Fibroblast of lung (primary cell): ENCODE results near the gene ADPRH. TPM values are rescaled to one million over a fixed set of nuclear protein-coding genes. Genes with fewer than 3 reads are reported as not detected.

Experiments
- DNase-seq, 2 donors: peaks; one replicate each; pipeline versions ENCODE4 v3.0.0 to v3.0.0-alpha.2; 2010; ENCODE audit warnings: low read depth in 2 of 2
- H2AFZ ChIP-seq: 2 replicates; pipeline ENCODE4 v1.5.1; 2012; ENCODE audit warnings: low read length, control low read depth, inconsistent platforms
- H3K27ac ChIP-seq: 2 replicates; pipeline ENCODE4 v1.5.1; 2011; ENCODE audit warnings: low read length, control low read depth; ENCODE audit not compliant: insufficient read depth
- H3K27me3 ChIP-seq: 2 replicates; pipeline ENCODE4 v1.5.1; 2011; ENCODE audit warnings: mild to moderate bottlenecking, low read length; ENCODE audit not compliant: control insufficient read depth, insufficient read depth
- H3K36me3 ChIP-seq: 2 replicates; pipeline ENCODE4 v1.5.1; 2011; ENCODE audit warnings: low read length; ENCODE audit not compliant: control insufficient read depth, insufficient read depth
- H3K4me1 ChIP-seq: 2 replicates; pipeline ENCODE4 v1.5.1; 2011; ENCODE audit warnings: low read length; ENCODE audit not compliant: control insufficient read depth, insufficient read depth; ENCODE audit errors: extremely low read depth
- H3K4me2 ChIP-seq: 2 replicates; pipeline ENCODE4 v1.5.1; 2011; ENCODE audit warnings: low read length, control low read depth; ENCODE audit not compliant: insufficient read depth; ENCODE audit errors: extremely low read depth
- H3K4me3 ChIP-seq, 4 experiments: fragments of 200-600 bp in 1 of 4; sonication (generic) in 1 of 4; replicated peaks in 1 of 4; 2 replicates each; pipeline ENCODE4 v1.5.1; 2011 to 2016; ENCODE audit warnings: low read length in 4 of 4, low read depth in 3 of 4, mild to moderate bottlenecking in 3 of 4, control low read depth in 2 of 4, inconsistent platforms in 1 of 4, mixed read lengths in 1 of 4; ENCODE audit not compliant: insufficient read depth in 1 of 4; ENCODE audit errors: control extremely low read depth in 1 of 4
- H3K79me2 ChIP-seq: 2 replicates; pipeline ENCODE4 v1.5.1; 2012; ENCODE audit warnings: mild to moderate bottlenecking, low read length, inconsistent platforms; ENCODE audit not compliant: control insufficient read depth, insufficient read depth
- H3K9ac ChIP-seq: 2 replicates; pipeline ENCODE4 v1.5.1; 2011; ENCODE audit warnings: mild to moderate bottlenecking, low read length, control low read depth; ENCODE audit not compliant: insufficient read depth
- H3K9me3 ChIP-seq: 2 replicates; pipeline ENCODE4 v1.5.1; 2012; ENCODE audit warnings: low read depth, low read length; ENCODE audit not compliant: control insufficient read depth, insufficient read depth
- H4K20me1 ChIP-seq: 2 replicates; pipeline ENCODE4 v1.5.1; 2011; ENCODE audit warnings: low read length; ENCODE audit not compliant: control insufficient read depth, insufficient read depth; ENCODE audit errors: extremely low read depth
- EZH2 ChIP-seq: IDR thresholded peaks from 2 replicates; pipeline ENCODE4 v1.5.1; 2012; ENCODE audit warnings: low read length, control low read depth, mild to moderate bottlenecking; ENCODE audit errors: missing control alignments
- polyA plus RNA-seq, 2 donors: library from polyadenylated mRNA; depleted of rRNA in 1 of 2; stranded (reverse) in 1 of 2; unstranded in 1 of 2; fragments of >200 nt; gene quantifications; 2 replicates each; pipeline ENCODE4 v1.2.1, GENCODE V29; 2011 to 2012; ENCODE audit warnings: missing spikeins in 1 of 2
- total RNA-seq: library from RNA; depleted of rRNA; stranded (reverse); fragments of >200 nt; gene quantifications from 2 replicates; pipeline ENCODE4 v1.2.1, GENCODE V29; 2014
- TF ChIP-seq, protein P1 (sequence below), 2 donors: IDR thresholded peaks in 1 of 2; conservative IDR thresholded peaks in 1 of 2; 1 replicate in 1 of 2; 2 replicates in 1 of 2; pipeline ENCODE4 v1.5.1; 2011 to 2012; ENCODE audit warnings: low read length in 2 of 2, control low read depth in 1 of 2, inconsistent platforms in 1 of 2, low read depth in 1 of 2, mild to moderate bottlenecking in 1 of 2

Gene ADPRH
- total and polyA plus RNA-seq, 2 donors (not counting 1 experiment from before 2014, with no cell fraction given): 1.1 to 7.4 TPM

DNA sequence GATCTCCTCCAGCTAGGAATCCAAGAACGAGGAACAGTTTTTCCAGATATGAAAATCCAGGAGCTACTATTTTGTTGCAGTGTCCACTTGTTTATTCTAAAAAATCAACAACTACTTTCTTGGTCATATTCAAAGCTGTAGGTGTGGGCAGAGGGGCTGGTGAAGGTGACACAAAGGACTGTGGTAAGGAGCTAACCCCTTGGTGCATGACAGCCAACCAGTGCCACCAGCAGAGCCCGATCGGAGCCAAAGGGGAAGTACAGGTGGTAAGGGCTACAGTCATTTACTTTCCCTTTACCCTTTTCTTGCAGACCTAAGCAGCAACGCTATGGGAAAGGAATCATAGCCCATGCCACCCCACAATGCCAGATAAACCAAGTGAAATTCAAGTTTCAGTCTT, 49.1 kb downstream of the ADPRH start:
- no peak for DNase-seq
- TF ChIP-seq, protein P1, sequence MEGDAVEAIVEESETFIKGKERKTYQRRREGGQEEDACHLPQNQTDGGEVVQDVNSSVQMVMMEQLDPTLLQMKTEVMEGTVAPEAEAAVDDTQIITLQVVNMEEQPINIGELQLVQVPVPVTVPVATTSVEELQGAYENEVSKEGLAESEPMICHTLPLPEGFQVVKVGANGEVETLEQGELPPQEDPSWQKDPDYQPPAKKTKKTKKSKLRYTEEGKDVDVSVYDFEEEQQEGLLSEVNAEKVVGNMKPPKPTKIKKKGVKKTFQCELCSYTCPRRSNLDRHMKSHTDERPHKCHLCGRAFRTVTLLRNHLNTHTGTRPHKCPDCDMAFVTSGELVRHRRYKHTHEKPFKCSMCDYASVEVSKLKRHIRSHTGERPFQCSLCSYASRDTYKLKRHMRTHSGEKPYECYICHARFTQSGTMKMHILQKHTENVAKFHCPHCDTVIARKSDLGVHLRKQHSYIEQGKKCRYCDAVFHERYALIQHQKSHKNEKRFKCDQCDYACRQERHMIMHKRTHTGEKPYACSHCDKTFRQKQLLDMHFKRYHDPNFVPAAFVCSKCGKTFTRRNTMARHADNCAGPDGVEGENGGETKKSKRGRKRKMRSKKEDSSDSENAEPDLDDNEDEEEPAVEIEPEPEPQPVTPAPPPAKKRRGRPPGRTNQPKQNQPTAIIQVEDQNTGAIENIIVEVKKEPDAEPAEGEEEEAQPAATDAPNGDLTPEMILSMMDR (conservative IDR thresholded peaks at IDR 0.05 in 1 of 2, IDR thresholded peaks at IDR 0.05 in 1 of 2; ENCODE audit: low read depth in 1 of 2, low read length in 2 of 2): no peak
- no peak for TF ChIP-seq EZH2
- Histone ChIP-seq H3K4me3 (no peak overlapping the region), H3K4me2 (no peak overlapping the region), H3K9ac (no peak overlapping the region), H3K9me3 (no peaks in the 10 kb centered on the region), H3K36me3 (no peaks in the 10 kb centered on the region), H3K4me1 (peaks cover 3% of the 10 kb centered on the region), H3K79me2 (no peaks in the 10 kb centered on the region), H3K27me3 (no peaks in the 10 kb centered on the region), H2AFZ (no peak overlapping the region), H3K27ac (no peak overlapping the region), H4K20me1 (no peaks in the 10 kb centered on the region)

- H3K27ac ChIP-seq: no peak overlapping the region
- no peaks in the 10 kb centered on the region for H3K36me3 ChIP-seq
Observed at GRCh38 chr3:119628816-119629445, 49.6 kb downstream of the ADPRH start.

DNA sequence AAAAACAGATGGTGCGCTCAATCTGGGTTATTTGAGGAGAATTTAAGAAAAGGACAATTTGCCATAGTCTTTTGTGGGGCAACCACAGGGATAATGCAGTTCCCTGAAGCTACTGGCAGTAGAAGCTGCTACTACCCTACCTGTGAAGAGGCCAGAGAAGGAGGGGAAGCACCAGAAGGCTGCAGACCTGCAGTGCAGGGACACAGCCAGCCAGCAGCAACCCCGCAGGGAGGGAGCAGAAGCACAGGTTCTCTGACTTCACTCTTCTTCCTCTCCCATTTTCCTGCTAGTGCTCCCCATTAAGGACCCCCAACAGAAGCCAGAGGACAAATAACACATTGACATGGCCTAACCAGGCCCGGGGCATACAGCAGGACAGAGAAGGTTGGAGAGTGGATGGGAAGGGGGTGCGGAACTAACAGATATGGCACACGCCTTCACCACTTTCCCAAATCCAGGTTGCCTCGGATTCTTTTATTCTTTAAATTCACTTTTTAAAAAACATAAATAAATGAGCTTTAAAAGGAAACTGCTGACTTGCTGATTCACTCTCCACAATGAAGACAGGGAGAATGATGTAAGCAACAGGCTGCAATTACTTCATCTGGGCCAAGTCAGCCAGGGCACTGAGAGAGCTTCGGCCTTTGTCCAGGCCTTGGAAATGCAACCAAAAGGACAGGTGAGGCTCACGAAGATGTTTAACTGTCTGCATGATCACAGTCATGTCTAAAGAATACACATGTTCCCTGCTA, 51.0 kb downstream of the ADPRH start:
- Histone ChIP-seq H3K27ac (peak overlapping the region; percentile 41), H3K4me2 (no peak overlapping the region), H3K36me3 (no peaks in the 10 kb centered on the region), H2AFZ (peak overlapping the region; percentile 75), H3K79me2 (no peaks in the 10 kb centered on the region), H3K4me3 (no peak overlapping the region), H3K9me3 (no peaks in the 10 kb centered on the region), H3K4me1 (peaks cover 3% of the 10 kb centered on the region), H4K20me1 (no peaks in the 10 kb centered on the region), H3K9ac (no peak overlapping the region), H3K27me3 (no peaks in the 10 kb centered on the region)
- DNase-seq: peak; percentile 83
- TF ChIP-seq, protein P1 (conservative IDR thresholded peaks at IDR 0.05 in 1 of 2, IDR thresholded peaks at IDR 0.05 in 1 of 2; ENCODE audit: low read depth in 1 of 2, low read length in 2 of 2): no peak
- TF ChIP-seq EZH2: no peak

More at GRCh38 chr3:119628816-119629445, 49.6 kb downstream of the ADPRH start:
- H2AFZ ChIP-seq: no peak overlapping the region
- no peak overlapping the region for H3K4me3 ChIP-seq
- no peaks in the 10 kb centered on the region for H3K27me3 ChIP-seq
- H4K20me1 ChIP-seq: no peaks in the 10 kb centered on the region
- H3K9me3 ChIP-seq: no peaks in the 10 kb centered on the region
- H3K79me2 ChIP-seq: no peaks in the 10 kb centered on the region
- peaks cover 3% of the 10 kb centered on the region for H3K4me1 ChIP-seq
- H3K9ac ChIP-seq: no peak overlapping the region
- TF ChIP-seq EZH2: no peak
- TF ChIP-seq, protein P1 (conservative IDR thresholded peaks at IDR 0.05 in 1 of 2, IDR thresholded peaks at IDR 0.05 in 1 of 2; ENCODE audit: low read depth in 1 of 2, low read length in 2 of 2): no peak
- DNase-seq: peak; percentile 43 to 66
- H3K4me2 ChIP-seq: no peak overlapping the region
